SK-N-MC (cell line): Measurements from ENCODE around the gene PRKCZ.

Experiments
- EZH2 ChIP-seq: fragments of 200-600 bp; sonication (generic); IDR thresholded peaks from one replicate; pipeline ENCODE4 v1.6.1; 2017; ENCODE audit warnings: antibody characterized with exemption
- POLR2AphosphoS5 ChIP-seq: IDR thresholded peaks from 2 replicates; pipeline ENCODE4 v1.6.1; 2012; ENCODE audit warnings: mild to moderate bottlenecking, low read depth, low read length, borderline replicate concordance

DNA sequence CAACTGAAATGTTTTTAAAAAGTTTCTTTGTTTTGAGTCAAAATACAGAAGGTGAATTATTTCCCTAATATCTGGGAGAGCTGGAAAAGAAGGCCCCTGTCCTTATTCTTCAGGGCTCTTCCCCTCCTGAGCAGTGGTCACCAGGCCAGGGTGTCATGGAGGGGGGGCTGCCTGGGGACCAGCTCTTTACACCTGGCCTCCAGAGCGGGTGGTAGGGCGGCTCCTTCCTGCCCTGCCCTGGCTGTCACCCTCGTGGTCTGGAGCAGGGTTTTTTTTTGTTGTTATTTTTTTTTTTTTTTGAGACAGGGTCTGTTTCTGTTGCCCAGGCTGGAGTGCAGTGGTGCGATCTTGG, 184.5 kb downstream of the PRKCZ start:
- TF ChIP-seq POLR2AphosphoS5 (no peak), EZH2 (no peak)
